Midbrain (tissue), 1 donor: ENCODE data around the gene GPHN.

Experiments
- DNase-seq: peaks from one replicate; lab custom pipeline; 2025; lab: John Stamatoyannopoulos, UW

The GPHN gene

GRCh38 chr14:67167420-67168109 is 659.6 kb downstream of the GPHN start:
- no peak for DNase-seq

GRCh38 chr14:67168110-67168441 is 660.1 kb downstream of the GPHN start:
- no peak for DNase-seq

GRCh38 chr14:67170660-67171059 is 662.7 kb downstream of the GPHN start:
- no peak for DNase-seq

- no peak for DNase-seq
These were observed 664.1 kb downstream of the GPHN start for GRCh38 chr14:67172056-67172455.

- DNase-seq = no peak
These were observed 664.6 kb downstream of the GPHN start for GRCh38 chr14:67172520-67172919.

- no peak for DNase-seq
These were observed 665.8 kb downstream of the GPHN start for GRCh38 chr14:67173719-67174118.

GRCh38 chr14:67186172-67186768 is 678.3 kb downstream of the GPHN start:
- no peak for DNase-seq

- no peak for DNase-seq
These were observed 679.0 kb downstream of the GPHN start for GRCh38 chr14:67186789-67187584.

- DNase-seq = no peak
These were observed 679.9 kb downstream of the GPHN start for GRCh38 chr14:67187826-67188225.

- no peak for DNase-seq
These were observed 680.4 kb downstream of the GPHN start for GRCh38 chr14:67188326-67188725.

- DNase-seq = peak; percentile 16
These were observed 683.9 kb downstream of the GPHN start for GRCh38 chr14:67191768-67192290.

GRCh38 chr14:67192366-67192765 is 684.4 kb downstream of the GPHN start:
- DNase-seq = no peak

- no peak for DNase-seq
These were observed 687.3 kb downstream of the GPHN start for GRCh38 chr14:67195279-67195678.

GRCh38 chr14:67199016-67199415 is 691.1 kb downstream of the GPHN start:
- no peak for DNase-seq

- DNase-seq = no peak
These were observed 699.9 kb downstream of the GPHN start for GRCh38 chr14:67207810-67208209.

- no peak for DNase-seq
These were observed 710.2 kb downstream of the GPHN start for GRCh38 chr14:67218126-67218525.

GRCh38 chr14:67221248-67221981 is 713.5 kb downstream of the GPHN start:
- no peak for DNase-seq

GRCh38 chr14:67221982-67222328 is 714.0 kb downstream of the GPHN start:
- DNase-seq = no peak

GRCh38 chr14:67225523-67225922 is 717.6 kb downstream of the GPHN start:
- DNase-seq = no peak

GRCh38 chr14:67228325-67228984 is 720.5 kb downstream of the GPHN start:
- DNase-seq = no peak
